ENCODE results near the gene PIK3AP1. TPM values are rescaled to one million over a fixed set of nuclear protein-coding genes. Genes with fewer than 3 reads are reported as not detected.

Gene PIK3AP1
- total and polyA plus RNA-seq, 2 of the 4 experiments (the other 2 are of a cell fraction) = under 0.01 to 0.14 TPM

DNA sequence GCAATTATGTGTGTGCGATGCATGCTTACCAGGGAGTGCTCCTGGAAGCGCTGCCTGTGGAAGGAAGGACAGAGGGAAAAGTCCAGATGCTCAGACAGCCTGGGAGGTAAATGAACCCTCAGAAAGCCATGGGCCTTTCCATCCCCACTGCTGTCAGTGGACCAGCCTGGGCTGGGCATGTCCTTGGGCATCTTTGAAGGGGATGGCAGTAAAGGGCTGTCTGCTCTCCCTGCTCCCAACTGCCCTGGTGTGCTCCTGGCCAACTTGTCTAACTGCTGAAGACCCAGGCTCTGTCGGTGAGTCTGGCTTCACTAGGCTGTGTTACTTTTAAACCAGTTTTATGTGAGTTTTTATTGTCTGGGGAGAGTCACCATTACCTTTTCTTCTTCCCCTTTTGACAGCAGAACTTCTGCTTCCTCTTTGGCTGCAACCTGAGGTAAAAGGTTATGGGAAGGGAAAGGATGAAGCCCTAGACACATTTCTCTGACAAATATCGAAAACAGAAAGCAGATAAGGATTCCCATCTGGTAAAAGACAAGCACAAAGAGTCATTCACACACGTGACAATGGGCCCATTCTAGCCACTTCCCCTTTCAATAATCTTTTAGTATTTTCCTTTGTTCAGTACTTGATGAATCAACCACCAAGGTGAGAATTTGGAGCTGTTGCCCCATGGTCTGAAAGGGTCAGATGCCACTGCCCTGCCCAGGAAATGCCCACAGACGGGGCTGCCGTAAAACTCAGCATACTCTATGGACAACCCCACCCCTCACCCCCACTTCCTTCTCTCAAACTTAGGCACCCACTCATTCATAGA, 27.6 kb upstream of the PIK3AP1 start:
- CTCF ChIA-PET = interaction anchor here (0.6 kb wide), 1 partner anchor 9 kb away, joined by 3 read pairs; no protein-coding TSS in a partner anchor
- TF ChIP-seq RFX5 (IDR thresholded peaks at IDR 0.05; ENCODE audit: low read depth, low read length) = no peak
- TF ChIP-seq CHD1 (IDR thresholded peaks at IDR 0.05; ENCODE audit: low read depth, low read length) = no peak
- TF ChIP-seq MAFK (IDR thresholded peaks at IDR 0.05; ENCODE audit: low read depth, low read length) = no peak
- TF ChIP-seq RCOR1 (IDR thresholded peaks at IDR 0.05; ENCODE audit: insufficient replicate concordance, low read length) = no peak
- no peak for TF ChIP-seq FOS (IDR thresholded peaks at IDR 0.05; ENCODE audit: low read depth, low read length)
- no peak for TF ChIP-seq BHLHE40 (IDR thresholded peaks at IDR 0.05; ENCODE audit: low read depth, low read length)
- no peak for TF ChIP-seq MAZ (IDR thresholded peaks at IDR 0.05; ENCODE audit: borderline replicate concordance, low read depth, low read length)
- TF ChIP-seq ELK1 (IDR thresholded peaks at IDR 0.05; ENCODE audit: borderline replicate concordance, low read depth, low read length) = no peak
- no peak for TF ChIP-seq RAD21 (IDR thresholded peaks at IDR 0.05; ENCODE audit: low read length)
- dilution Hi-C loops (cut with HindIII; ENCODE audit: low sequenced_read_pairs, unreplicated experiment) = no loop called here

More for the DNA sequence above, 27.6 kb upstream of the PIK3AP1 start:
- no TSS peak for BruUV-seq (replicated peaks)
- Histone ChIP-seq H4K20me1 (ENCODE audit: insufficient read depth, low read length) (no peaks in the 10 kb centered on the region), H2BK5ac (ENCODE audit: low read depth, low read length, poor library complexity, severe bottlenecking) (no peak overlapping the region), H2BK120ac (ENCODE audit: low read depth, low read length) (no peak overlapping the region), H3K9me3 (ENCODE audit: control insufficient read depth, insufficient read depth, low read length) (no peaks in the 10 kb centered on the region), H3K4me1 (ENCODE audit: control insufficient read depth, insufficient read depth, low read length) (no peaks in the 10 kb centered on the region), H3K27me3 (ENCODE audit: control insufficient read depth, insufficient read depth, low read length) (peaks cover 5% of the 10 kb centered on the region; the same call in 1 of the 2 replicates), H2AFZ (replicated peaks; ENCODE audit: low read length, poor library complexity) (peak overlapping the region; percentile 32), H3K27ac (ENCODE audit: insufficient read depth, low read length) (no peak overlapping the region), H3K23ac (ENCODE audit: low read depth, low read length) (no peak overlapping the region), H4K5ac (ENCODE audit: low read depth, low read length) (no peak overlapping the region), H3K56ac (ENCODE audit: extremely low read depth, insufficient read depth, low read length) (no peak overlapping the region), H2BK15ac (ENCODE audit: low read depth, low read length) (no peak overlapping the region), H4K8ac (ENCODE audit: low read depth in 2 of 2, low read length in 2 of 2) (no peak overlapping the region), H2AK5ac (ENCODE audit: low read depth, low read length) (no peak overlapping the region), H3K36me3 (ENCODE audit: control insufficient read depth, insufficient read depth, low read length) (no peaks in the 10 kb centered on the region), H3K9ac (ENCODE audit: low read depth, low read length) (no peak overlapping the region), H3K18ac (ENCODE audit: low read depth, low read length) (no peak overlapping the region), H3K9me1 (ENCODE audit: insufficient read depth, low read length) (no peaks in the 10 kb centered on the region), H3K14ac (replicated peaks; ENCODE audit: low read depth, low read length) (no peak overlapping the region), H4K91ac (ENCODE audit: insufficient read depth, low read depth, low read length) (no peak overlapping the region), H3K79me1 (ENCODE audit: low read depth in 1 of 2, low read length in 2 of 2) (no peaks in the 10 kb centered on the region), H2BK20ac (ENCODE audit: low read depth, low read length) (no peak overlapping the region), H3K4ac (ENCODE audit: low read depth, low read length) (no peak overlapping the region), H3K4me3 (ENCODE audit: insufficient read depth, low read depth, low read length) (no peak overlapping the region), H2AK9ac (replicated peaks; ENCODE audit: low read depth, low read length, poor library complexity) (no peak overlapping the region), H3K4me2 (ENCODE audit: low read depth, low read length) (no peak overlapping the region)
- ATAC-seq (ENCODE audit: low read depth) (no peak), DNase-seq (no peak)
- POLR2A ChIA-PET (ENCODE audit: unreplicated experiment) = no interaction called here
- 82% methylated on average over 2 of the region's 7 CpGs; no CpG with 5 or more reads in 1 of the 2 experiments for WGBS, 2 experiments (ENCODE audit: extremely low coverage in 2 of 2, insufficient read length in 1 of 2)
- intact Hi-C loops (cut with micrococcal nuclease) = no loop called here
- in situ Hi-C loops (cut with MboI; ENCODE audit: low sequenced_read_pairs) = no loop called here
